H1 (cell line): ENCODE results near the gene CLMP. TPM values are rescaled to one million over a fixed set of nuclear protein-coding genes. Genes with fewer than 3 reads are reported as not detected.

Experiments used
- CTCF ChIA-PET: fragments of 300-600 bp; sonication (Branson Sonifier 250); formaldehyde crosslinking; loops from one replicate; lab custom pipeline; 2021; ENCODE audit not compliant: partially characterized antibody; lab: Charles Lee
- POLR2A ChIA-PET: fragments of 300-600 bp; sonication (Branson Sonifier 250); formaldehyde crosslinking; loops from one replicate; lab custom pipeline; 2021; ENCODE audit warnings: inconsistent platforms; ENCODE audit not compliant: partially characterized antibody; lab: Charles Lee
- DNase-seq, 2 experiments: peaks; one replicate each; pipeline versions ENCODE4 v3.0.0 to v3.0.0-alpha.2; 2010 to 2022; ENCODE audit warnings: low spot score in 2 of 2, low read depth in 1 of 2, mixed read lengths in 1 of 2
- FAIRE-seq: peaks from 2 replicates; lab custom pipeline; 2011; peaks lifted over from hg19 to GRCh38; lab: Jason Lieb, UNC
- H2AFZ ChIP-seq: 2 replicates; pipeline ENCODE4 v1.8.1; 2012; ENCODE audit warnings: low read length, inconsistent platforms
- H2AK5ac ChIP-seq: 2 replicates; pipeline ENCODE4 v1.6.1; 2013; ENCODE audit warnings: low read depth, low read length
- H2BK120ac ChIP-seq: replicated peaks from 2 replicates; pipeline ENCODE3; 2013; ENCODE audit warnings: low read depth, low read length, inconsistent platforms
- H2BK12ac ChIP-seq: 2 replicates; pipeline ENCODE4 v1.6.1; 2013; ENCODE audit warnings: low read depth, low read length
- H2BK15ac ChIP-seq: 2 replicates; pipeline ENCODE4 v1.6.1; 2013; ENCODE audit warnings: low read length
- H2BK20ac ChIP-seq: 2 replicates; pipeline ENCODE4 v1.6.1; 2013; ENCODE audit warnings: low read length
- H2BK5ac ChIP-seq: 2 replicates; pipeline ENCODE4 v1.6.1; 2013; ENCODE audit warnings: low read depth, low read length
- H3K14ac ChIP-seq: 2 replicates; pipeline ENCODE4 v1.6.1; 2013; ENCODE audit warnings: inconsistent platforms; ENCODE audit not compliant: insufficient read length
- H3K18ac ChIP-seq: 2 replicates; pipeline ENCODE4 v1.6.1; 2013; ENCODE audit warnings: low read length; ENCODE audit errors: extremely low read depth
- H3K23ac ChIP-seq: 2 replicates; pipeline ENCODE4 v1.6.1; 2013; ENCODE audit warnings: inconsistent platforms; ENCODE audit not compliant: insufficient read length
- H3K23me2 ChIP-seq: 2 replicates; pipeline ENCODE4 v1.6.1; 2013; ENCODE audit warnings: low read depth, low read length
- H3K27ac ChIP-seq: 2 replicates; pipeline ENCODE4 v1.6.1; 2011; ENCODE audit warnings: low read depth, low read length, inconsistent platforms
- H3K27me3 ChIP-seq, 4 experiments: replicated peaks in 1 of 4; 1 replicate in 1 of 4; 2 replicates in 3 of 4; pipeline versions ENCODE4 v1.6.1 to v1.8.1; 2011 to 2013; ENCODE audit warnings: low read length in 3 of 4, mild to moderate bottlenecking in 3 of 4, inconsistent platforms in 2 of 4, mixed read lengths in 2 of 4, moderate library complexity in 1 of 4; ENCODE audit not compliant: control insufficient read depth in 3 of 4, insufficient read depth in 3 of 4; ENCODE audit errors: extremely low read depth in 1 of 4
- H3K36me3 ChIP-seq, 4 experiments: 2 replicates each; pipeline versions ENCODE4 v1.6.1 to v1.8.1; 2011 to 2013; ENCODE audit warnings: mild to moderate bottlenecking in 4 of 4, low read length in 3 of 4, moderate library complexity in 2 of 4, control low read depth in 1 of 4, inconsistent platforms in 1 of 4; ENCODE audit not compliant: insufficient read depth in 4 of 4, control insufficient read depth in 2 of 4
- H3K4ac ChIP-seq: replicated peaks from 2 replicates; pipeline ENCODE3; 2013; ENCODE audit warnings: low read length, low read depth, mixed read lengths, inconsistent platforms; ENCODE audit not compliant: insufficient read length
- H3K4me1 ChIP-seq, 4 experiments: replicated peaks in 1 of 4; 1 replicate in 1 of 4; 2 replicates in 3 of 4; pipeline versions ENCODE4 v1.6.1 to v1.8.1; 2011 to 2013; ENCODE audit warnings: low read length in 3 of 4, inconsistent platforms in 2 of 4, mixed read lengths in 1 of 4; ENCODE audit not compliant: insufficient read depth in 4 of 4, control insufficient read depth in 3 of 4
- H3K4me2 ChIP-seq, 2 experiments: 2 replicates each; pipeline versions ENCODE4 v1.6.1 to v1.8.1; 2011 to 2013; ENCODE audit warnings: low read depth in 2 of 2, low read length in 2 of 2, control low read depth in 1 of 2, inconsistent platforms in 1 of 2, mild to moderate bottlenecking in 1 of 2; ENCODE audit not compliant: insufficient read depth in 1 of 2
- H3K4me3 ChIP-seq, 4 experiments: fragments of 200-600, 300-600 bp in 1 of 4; sonication (generic), shearing (Covaris generic), sonication (Bioruptor Twin) in 1 of 4; 2 replicates each; pipeline versions ENCODE4 v1.5.1 to v1.8.1; 2011 to 2016; ENCODE audit warnings: low read length in 4 of 4, low read depth in 3 of 4, control low read depth in 2 of 4, inconsistent platforms in 2 of 4, mild to moderate bottlenecking in 2 of 4, mixed read lengths in 1 of 4, moderate library complexity in 1 of 4; ENCODE audit not compliant: insufficient read depth in 2 of 4; ENCODE audit errors: extremely low read depth in 1 of 4
- H3K56ac ChIP-seq: replicated peaks from 2 replicates; pipeline ENCODE3; 2013; ENCODE audit warnings: low read depth, mild to moderate bottlenecking, mixed read lengths, low read length, inconsistent platforms; ENCODE audit not compliant: insufficient read length
- H3K79me1 ChIP-seq: 2 replicates; pipeline ENCODE4 v1.6.1; 2013; ENCODE audit warnings: low read depth, low read length, control low read depth
- H3K79me2 ChIP-seq, 2 experiments: 2 replicates each; pipeline versions ENCODE4 v1.6.1 to v1.8.1; 2012 to 2013; ENCODE audit warnings: low read length in 2 of 2, mild to moderate bottlenecking in 2 of 2, inconsistent platforms in 1 of 2; ENCODE audit not compliant: insufficient read depth in 2 of 2, control insufficient read depth in 1 of 2
- H3K9ac ChIP-seq, 4 experiments: replicated peaks in 1 of 4; 1 replicate in 1 of 4; 2 replicates in 3 of 4; pipeline versions ENCODE4 v1.6.1 to v1.8.1; 2011 to 2013; ENCODE audit warnings: low read depth in 3 of 4, low read length in 3 of 4, control low read depth in 2 of 4, mild to moderate bottlenecking in 2 of 4, moderate library complexity in 2 of 4, inconsistent platforms in 1 of 4; ENCODE audit errors: extremely low read depth in 1 of 4
- H3K9me3 ChIP-seq, 2 experiments: 2 replicates each; pipeline versions ENCODE4 v1.6.1 to v1.8.1; 2012 to 2013; ENCODE audit warnings: mild to moderate bottlenecking in 2 of 2, moderate library complexity in 2 of 2, control low read depth in 1 of 2, inconsistent platforms in 1 of 2, low read depth in 1 of 2, low read length in 1 of 2, mixed read lengths in 1 of 2; ENCODE audit not compliant: insufficient read depth in 2 of 2
- H4K20me1 ChIP-seq, 2 experiments: replicated peaks in 1 of 2; 2 replicates each; pipeline versions ENCODE3 to v1.8.1; 2011 to 2013; ENCODE audit warnings: inconsistent platforms in 2 of 2, low read length in 2 of 2, mild to moderate bottlenecking in 1 of 2; ENCODE audit not compliant: insufficient read depth in 2 of 2, control insufficient read depth in 1 of 2
- H4K5ac ChIP-seq: 2 replicates; pipeline ENCODE4 v1.6.1; 2013; ENCODE audit warnings: low read length, low read depth, mixed read lengths, inconsistent platforms; ENCODE audit not compliant: insufficient read length
- H4K8ac ChIP-seq: 2 replicates; pipeline ENCODE4 v1.8.0; 2013; ENCODE audit warnings: mild to moderate bottlenecking, moderate library complexity, low read length, inconsistent platforms; ENCODE audit not compliant: insufficient read depth; ENCODE audit errors: extremely low read depth
- H4K91ac ChIP-seq: replicated peaks from 2 replicates; pipeline ENCODE3; 2013; ENCODE audit warnings: low read length, mixed read lengths, inconsistent platforms; ENCODE audit not compliant: insufficient read length
- HDAC2 ChIP-seq, 2 experiments: fragments of 300-600 bp in 1 of 2; sonication (generic) in 1 of 2; IDR thresholded peaks; 2 replicates each; pipeline ENCODE4 v1.6.1; 2011 to 2012; ENCODE audit warnings: low read depth in 2 of 2, low read length in 2 of 2, mild to moderate bottlenecking in 2 of 2, moderate library complexity in 2 of 2, borderline replicate concordance in 1 of 2, inconsistent platforms in 1 of 2
- KDM1A ChIP-seq: fragments of 200-600, 300-600 bp; sonication (generic); IDR thresholded peaks from 2 replicates; pipeline ENCODE4 v1.7.1; 2016; ENCODE audit warnings: mild to moderate bottlenecking, low read length, borderline replicate concordance
- POU5F1 ChIP-seq: IDR thresholded peaks from 2 replicates; pipeline ENCODE4 v1.6.1; 2011; ENCODE audit warnings: low read depth, mild to moderate bottlenecking, low read length, moderate library complexity
- TAF7 ChIP-seq: optimal IDR thresholded peaks from 2 replicates; pipeline ENCODE3; 2011; ENCODE audit warnings: low read depth, mild to moderate bottlenecking, inconsistent platforms, low read length, moderate library complexity, borderline replicate concordance
- WGBS, 2 experiments: shearing (Covaris generic) in 1 of 2; methylation state at CpG; one replicate each; pipeline versions ENCODE4 v1.1.6 to v1.1.7; 2013 to 2015; ENCODE audit warnings: low lambda C conversion rate in 2 of 2, mixed read lengths in 2 of 2, inconsistent platforms in 1 of 2, low coverage in 1 of 2, missing lambda C conversion rate in 1 of 2; ENCODE audit not compliant: insufficient replicate concordance in 2 of 2, insufficient coverage in 1 of 2, insufficient read length in 1 of 2; ENCODE audit errors: extremely low coverage in 1 of 2, missing lambda C conversion rate in 1 of 2; 5-methylcytosine and 5-hydroxymethylcytosine counted together
- polyA plus RNA-seq, 7 experiments: library from polyadenylated mRNA; depleted of rRNA in 3 of 7; stranded (reverse) in 5 of 7; unstranded in 2 of 7; fragments of >200 nt in 5 of 7; fragments of 200-250 nt in 2 of 7; gene quantifications; 1 replicate in 5 of 7; 2 replicates in 1 of 7; 4 replicates in 1 of 7; pipeline versions ENCODE4 v1.2.1 to v1.2.3, GENCODE V29; 2011 to 2013; ENCODE audit warnings: missing spikeins in 2 of 7, mixed read lengths in 2 of 7
- total RNA-seq: library from RNA; stranded (reverse); fragmentation: NEBNext Ultra II Directional; extraction: Animal tissue kit (Norgen Biotek cat#: 25700); gene quantifications from 2 replicates; pipeline ENCODE4 v1.2.1, GENCODE V29; 2021
- TF ChIP-seq, protein P1 (sequence below): IDR thresholded peaks from 2 replicates; pipeline ENCODE4 v1.6.1; 2011; ENCODE audit warnings: low read depth, mild to moderate bottlenecking, low read length; ENCODE audit not compliant: insufficient read depth
- TF ChIP-seq, protein P2 (sequence below): IDR thresholded peaks from 2 replicates; pipeline ENCODE4 v1.6.1; 2012; ENCODE audit warnings: inconsistent platforms
- TF ChIP-seq, protein P3 (sequence below): IDR thresholded peaks from 2 replicates; pipeline ENCODE4 v1.6.1; 2012; ENCODE audit warnings: low read length, inconsistent platforms

Gene CLMP
- total and polyA plus RNA-seq, 2 of the 8 experiments (the other 6 are each of a cell fraction or from before 2014, with no cell fraction given): 9.9 to 24.1 TPM

DNA sequence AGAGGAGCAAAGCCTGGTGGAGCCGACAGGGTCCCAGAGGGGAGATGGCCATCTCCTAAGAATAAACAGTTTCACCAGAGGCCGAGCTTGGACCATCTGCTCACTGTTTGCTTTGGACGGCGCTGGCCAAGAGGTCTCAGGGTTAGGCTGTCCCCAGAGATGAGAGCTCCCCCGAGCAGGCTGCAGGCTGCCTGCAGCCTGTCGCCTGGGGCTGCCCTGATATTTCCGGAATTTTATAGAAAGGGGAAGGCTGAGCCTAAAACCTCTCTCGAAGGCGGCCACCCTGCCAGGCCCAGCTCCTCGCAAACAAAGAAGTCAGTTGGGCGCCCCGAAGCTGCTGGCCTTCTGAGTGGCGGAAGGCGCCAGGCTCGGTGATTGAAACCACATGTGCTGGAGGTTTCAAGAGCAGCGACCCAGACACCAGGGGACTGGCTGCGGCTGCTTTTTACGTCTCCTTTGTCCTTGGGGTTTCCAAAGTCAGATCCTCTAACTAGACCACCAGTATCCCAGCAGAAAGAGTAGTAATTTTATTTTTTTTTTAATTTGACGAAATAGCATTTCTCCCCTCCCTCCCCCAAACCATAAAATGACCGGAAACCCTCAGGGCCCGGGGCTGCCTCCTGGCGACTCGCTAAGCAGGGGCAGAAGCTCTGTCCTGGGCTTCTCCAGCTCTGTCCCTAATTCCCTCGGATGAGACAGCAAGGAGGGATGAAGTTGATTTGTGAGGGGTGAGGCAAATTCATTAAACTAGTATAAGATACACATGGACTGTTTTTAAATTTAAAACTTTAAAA, 57.4 kb downstream of the CLMP start:
- peak overlapping the region; percentile 20; the same call in 1 of the 2 replicates for H3K27ac ChIP-seq
- no peaks in the 10 kb centered on the region for H3K23me2 ChIP-seq
- H3K4me2 ChIP-seq: peak overlapping the region; percentile 5 to 32; a peak in 2 of 4 replicates
- H4K20me1 ChIP-seq: no peaks in the 10 kb centered on the region
- no peak overlapping the region for H2BK120ac ChIP-seq
- no peak overlapping the region for H3K56ac ChIP-seq
- H3K36me3 ChIP-seq: no peaks in the 10 kb centered on the region
- H3K27me3 ChIP-seq: no peaks in the 10 kb centered on the region
- no peak overlapping the region for H2BK12ac ChIP-seq
- ChIA-PET POLR2A (interaction anchor here (0.6 to 1.7 kb wide), 9 partner anchors 9 to 123 kb away, joined by 3 to 8 read pairs (median 3); no protein-coding TSS in a partner anchor), CTCF (interaction anchor here (0.9 to 2.0 kb wide), 12 partner anchors 11 to 124 kb away, joined by 3 to 7 read pairs (median 4); no protein-coding TSS in a partner anchor)
- no peaks in the 10 kb centered on the region for H3K9me3 ChIP-seq
- peak overlapping the region; percentile 81; the same call in 1 of the 2 replicates for H4K8ac ChIP-seq
- H2BK5ac ChIP-seq: no peak overlapping the region
- 59% methylated on average over 24 of the region's 24 CpGs; no CpG with 5 or more reads in 1 of the 2 experiments for WGBS, 2 experiments
- H2BK15ac ChIP-seq: no peak overlapping the region
- H3K79me2 ChIP-seq: no peaks in the 10 kb centered on the region
- H3K79me1 ChIP-seq: no peaks in the 10 kb centered on the region
- peak overlapping the region; percentile 51 for H4K91ac ChIP-seq
- no peak overlapping the region for H3K23ac ChIP-seq
- FAIRE-seq (no peak), DNase-seq (peak; percentile 34 to 71)
- H2AK5ac ChIP-seq: no peak overlapping the region
- no peak overlapping the region; the same call in none of the 2 replicates for H3K18ac ChIP-seq
- H2AFZ ChIP-seq: no peak overlapping the region
- H4K5ac ChIP-seq: peak overlapping the region; percentile 37
- no peak overlapping the region for H3K4ac ChIP-seq
- H2BK20ac ChIP-seq: 0 out of 2 replicates have a peak overlapping the region, but pooled peaks have one; percentile 48
- H3K4me1 ChIP-seq: peaks cover 0 to 3% (median under 1%) of the 10 kb centered on the region in 4 experiments; a peak in 3 of 7 replicates
- no peak overlapping the region; a peak in 2 of 8 replicates for H3K4me3 ChIP-seq
- no peak overlapping the region for H3K14ac ChIP-seq
- H3K9ac ChIP-seq: peak overlapping the region in 1 of 4 experiments; percentile 16; a peak in 3 of 7 replicates
- TF ChIP-seq, protein P1, sequence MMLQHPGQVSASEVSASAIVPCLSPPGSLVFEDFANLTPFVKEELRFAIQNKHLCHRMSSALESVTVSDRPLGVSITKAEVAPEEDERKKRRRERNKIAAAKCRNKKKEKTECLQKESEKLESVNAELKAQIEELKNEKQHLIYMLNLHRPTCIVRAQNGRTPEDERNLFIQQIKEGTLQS: no peak
- TF ChIP-seq TAF7: no peak
- TF ChIP-seq, protein P2, sequence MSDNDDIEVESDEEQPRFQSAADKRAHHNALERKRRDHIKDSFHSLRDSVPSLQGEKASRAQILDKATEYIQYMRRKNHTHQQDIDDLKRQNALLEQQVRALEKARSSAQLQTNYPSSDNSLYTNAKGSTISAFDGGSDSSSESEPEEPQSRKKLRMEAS: peak; percentile 81
- TF ChIP-seq, protein P3, sequence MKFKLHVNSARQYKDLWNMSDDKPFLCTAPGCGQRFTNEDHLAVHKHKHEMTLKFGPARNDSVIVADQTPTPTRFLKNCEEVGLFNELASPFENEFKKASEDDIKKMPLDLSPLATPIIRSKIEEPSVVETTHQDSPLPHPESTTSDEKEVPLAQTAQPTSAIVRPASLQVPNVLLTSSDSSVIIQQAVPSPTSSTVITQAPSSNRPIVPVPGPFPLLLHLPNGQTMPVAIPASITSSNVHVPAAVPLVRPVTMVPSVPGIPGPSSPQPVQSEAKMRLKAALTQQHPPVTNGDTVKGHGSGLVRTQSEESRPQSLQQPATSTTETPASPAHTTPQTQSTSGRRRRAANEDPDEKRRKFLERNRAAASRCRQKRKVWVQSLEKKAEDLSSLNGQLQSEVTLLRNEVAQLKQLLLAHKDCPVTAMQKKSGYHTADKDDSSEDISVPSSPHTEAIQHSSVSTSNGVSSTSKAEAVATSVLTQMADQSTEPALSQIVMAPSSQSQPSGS: no peak
- TF ChIP-seq POU5F1: no peak
- TF ChIP-seq HDAC2 (IDR thresholded peaks at IDR 0.05; ENCODE audit: borderline replicate concordance in 1 of 2, low read depth in 2 of 2, low read length in 2 of 2): no peak
- TF ChIP-seq KDM1A: no peak
